IMR-90 (cell line): ENCODE measurements around the gene CENPA. TPM values are rescaled to one million over a fixed set of nuclear protein-coding genes. Genes with fewer than 3 reads are reported as not detected.
"Not testable (repeated sequence)": the region's sequence is repeated elsewhere in the genome, so short reads cannot be mapped to it uniquely, and the experiment has no call there.

Experiments used
- ATAC-seq: fragments of 200-7000 bp; cut with Tn5 transposase; 2 replicates; pipeline ENCODE4 v1.9.1; 2020; ENCODE audit warnings: low read depth, mild to moderate bottlenecking, moderate library complexity
- BruUV-seq: library from RNA; stranded (reverse); fragments of 400-500 nt; replicated peaks from 2 replicates; lab custom pipeline; 2021; lab: Mats Ljungman, UMichigan
- CTCF ChIA-PET: fragments of 300-600 bp; formaldehyde crosslinking; extraction: SDS; loops from one replicate; lab custom pipeline; 2021; ENCODE audit warnings: antibody characterized with exemption; lab: Yijun Ruan, JAX
- POLR2A ChIA-PET: fragments of 300-600 bp; sonication (Branson Sonifier 250); formaldehyde crosslinking; loops from one replicate; lab custom pipeline; 2022; ENCODE audit warnings: antibody characterized with exemption; ENCODE audit not compliant: unreplicated experiment; lab: Charles Lee
- DNase-seq: peaks from one replicate; pipeline ENCODE4 v3.0.0; 2013
- H2AFZ ChIP-seq: replicated peaks from 2 replicates; pipeline ENCODE3; 2013; ENCODE audit warnings: low read length, mild to moderate bottlenecking; ENCODE audit not compliant: poor library complexity
- H2AK5ac ChIP-seq: 2 replicates; pipeline ENCODE4 v1.6.1; 2013; ENCODE audit warnings: low read depth, low read length, inconsistent platforms
- H2AK9ac ChIP-seq: replicated peaks from 2 replicates; pipeline ENCODE3; 2013; ENCODE audit warnings: mild to moderate bottlenecking, low read depth, low read length, moderate library complexity; ENCODE audit not compliant: poor library complexity
- H2BK120ac ChIP-seq: 2 replicates; pipeline ENCODE4 v1.6.1; 2013; ENCODE audit warnings: low read depth, low read length, inconsistent platforms
- H2BK15ac ChIP-seq: 3 replicates; pipeline ENCODE4 v1.6.1; 2013; ENCODE audit warnings: low read depth, low read length, inconsistent platforms
- H2BK20ac ChIP-seq: 2 replicates; pipeline ENCODE4 v1.6.1; 2013; ENCODE audit warnings: low read depth, mild to moderate bottlenecking, inconsistent platforms, low read length, moderate library complexity
- H2BK5ac ChIP-seq: 2 replicates; pipeline ENCODE4 v1.6.1; 2013; ENCODE audit warnings: mild to moderate bottlenecking, low read depth, low read length, inconsistent platforms; ENCODE audit not compliant: poor library complexity, severe bottlenecking
- H3K14ac ChIP-seq: replicated peaks from 2 replicates; pipeline ENCODE4 v1.6.1; 2013; ENCODE audit warnings: low read depth, low read length, inconsistent platforms
- H3K18ac ChIP-seq: 2 replicates; pipeline ENCODE4 v1.6.1; 2013; ENCODE audit warnings: low read depth, low read length, control low read depth
- H3K23ac ChIP-seq: 2 replicates; pipeline ENCODE4 v1.6.1; 2013; ENCODE audit warnings: low read depth, low read length, inconsistent platforms
- H3K27ac ChIP-seq: 2 replicates; pipeline ENCODE4 v1.5.1; 2013; ENCODE audit warnings: mild to moderate bottlenecking, control low read depth, low read length; ENCODE audit not compliant: insufficient read depth
- H3K27me3 ChIP-seq: 2 replicates; pipeline ENCODE4 v1.6.1; 2013; ENCODE audit warnings: low read length; ENCODE audit not compliant: control insufficient read depth, insufficient read depth
- H3K36me3 ChIP-seq: 2 replicates; pipeline ENCODE4 v1.6.1; 2013; ENCODE audit warnings: low read length, mixed read lengths; ENCODE audit not compliant: control insufficient read depth, insufficient read depth
- H3K4ac ChIP-seq: 2 replicates; pipeline ENCODE4 v1.6.1; 2013; ENCODE audit warnings: low read depth, low read length, inconsistent platforms
- H3K4me1 ChIP-seq: 2 replicates; pipeline ENCODE4 v1.6.1; 2013; ENCODE audit warnings: low read length, mixed read lengths; ENCODE audit not compliant: control insufficient read depth, insufficient read depth
- H3K4me2 ChIP-seq: 2 replicates; pipeline ENCODE4 v1.6.1; 2013; ENCODE audit warnings: low read depth, mild to moderate bottlenecking, control low read depth, low read length, moderate library complexity
- H3K4me3 ChIP-seq: 2 replicates; pipeline ENCODE4 v1.5.1; 2013; ENCODE audit warnings: low read depth, mild to moderate bottlenecking, control low read depth, low read length, moderate library complexity; ENCODE audit not compliant: insufficient read depth
- H3K56ac ChIP-seq: 2 replicates; pipeline ENCODE4 v1.6.1; 2013; ENCODE audit warnings: low read length, inconsistent platforms; ENCODE audit not compliant: insufficient read depth; ENCODE audit errors: extremely low read depth
- H3K79me1 ChIP-seq, 2 experiments: 2 replicates each; pipeline ENCODE4 v1.6.1; 2013; ENCODE audit warnings: low read length in 2 of 2, inconsistent platforms in 1 of 2, low read depth in 1 of 2
- H3K9ac ChIP-seq: 2 replicates; pipeline ENCODE4 v1.6.1; 2013; ENCODE audit warnings: low read depth, low read length, control low read depth
- H3K9me1 ChIP-seq: 2 replicates; pipeline ENCODE4 v1.6.1; 2013; ENCODE audit warnings: low read length, inconsistent platforms; ENCODE audit not compliant: insufficient read depth
- H3K9me3 ChIP-seq: 2 replicates; pipeline ENCODE4 v1.6.1; 2013; ENCODE audit warnings: low read length; ENCODE audit not compliant: control insufficient read depth, insufficient read depth
- H4K20me1 ChIP-seq: 2 replicates; pipeline ENCODE4 v1.6.1; 2013; ENCODE audit warnings: low read length, inconsistent platforms; ENCODE audit not compliant: insufficient read depth
- H4K5ac ChIP-seq: 2 replicates; pipeline ENCODE4 v1.6.1; 2013; ENCODE audit warnings: mild to moderate bottlenecking, low read depth, low read length, control low read depth
- H4K8ac ChIP-seq, 2 experiments: 2 replicates each; pipeline ENCODE4 v1.6.1; 2013; ENCODE audit warnings: low read depth in 2 of 2, low read length in 2 of 2, control low read depth in 1 of 2, inconsistent platforms in 1 of 2
- H4K91ac ChIP-seq: 2 replicates; pipeline ENCODE4 v1.6.1; 2013; ENCODE audit warnings: low read depth, low read length, inconsistent platforms; ENCODE audit not compliant: insufficient read depth
- whole genome bisulfite sequencing, 2 experiments: methylation state at CpG; one replicate each; pipeline versions ENCODE4 v1.1.5 to v1.1.7; 2013; ENCODE audit warnings: missing lambda C conversion rate in 2 of 2; ENCODE audit not compliant: insufficient read length in 1 of 2; ENCODE audit errors: extremely low coverage in 2 of 2; 5-methylcytosine and 5-hydroxymethylcytosine counted together
- dilution Hi-C: fragments of 300-500 bp; cut with HindIII; formaldehyde crosslinking; loops from one replicate; pipeline ENCODE4 v1.14.3; 2018; ENCODE audit warnings: low sequenced_read_pairs; ENCODE audit not compliant: unreplicated experiment
- in situ Hi-C: fragments of 300-500 bp; cut with MboI; formaldehyde crosslinking; loops from 3 replicates; pipeline ENCODE4 v1.14.3; 2019; ENCODE audit warnings: low sequenced_read_pairs, inconsistent platforms, mixed read lengths
- intact Hi-C: fragments of 100-400 bp; cut with micrococcal nuclease; formaldehyde crosslinking; loops from 2 replicates; pipeline ENCODE4 v1.10.0; 2022
- polyA plus RNA-seq, 3 experiments: library from polyadenylated mRNA; depleted of rRNA; stranded (reverse); fragments of >200 nt; gene quantifications; 2 replicates each; pipeline ENCODE4 v1.2.3, GENCODE V29; 2012; ENCODE audit warnings: low replicate concordance in 1 of 3
- total RNA-seq: library from RNA; depleted of rRNA; stranded (reverse); fragments of >200 nt; gene quantifications from 2 replicates; pipeline ENCODE4 v1.2.3, GENCODE V29; 2012

Gene CENPA
- total and polyA plus RNA-seq, 2 of the 4 experiments (the other 2 are of a cell fraction): 7.7 to 14.9 TPM

GRCh38 chr2:26749787-26750420, 36.0 kb upstream of the CENPA start:
- DNase-seq (peak; percentile 51), ATAC-seq (peak; percentile 62)
- peak overlapping the region; percentile 9 to 94; a peak in 2 of 4 replicates for H4K8ac ChIP-seq
- H3K79me1 ChIP-seq, H3K9me3 ChIP-seq, CTCF ChIA-PET, H4K20me1 ChIP-seq, POLR2A ChIA-PET, H2AK9ac ChIP-seq, in situ Hi-C loops, dilution Hi-C loops, BruUV-seq, H3K9me1 ChIP-seq, H3K36me3 ChIP-seq, H3K27me3 ChIP-seq, H3K4me1 ChIP-seq, H3K4me3 ChIP-seq: not testable (repeated sequence)
- intact Hi-C loops: loop anchor here (10.0 kb wide), 1 partner anchor 405 kb away; the partner anchor contains the start of genes ADGRF3 and SELENOI
- peak overlapping the region; percentile 95; the same call in 1 of the 2 replicates for H3K27ac ChIP-seq
- H2BK120ac ChIP-seq: peak overlapping the region; percentile 94
- peak overlapping the region; percentile 83 for H3K4me2 ChIP-seq
- peak overlapping the region; percentile 75 for H2AFZ ChIP-seq
- peak overlapping the region; percentile 81 for H3K9ac ChIP-seq
- WGBS, 2 experiments: no CpG with 5 or more reads among the region's 8 CpGs
- H2BK15ac ChIP-seq: peak overlapping the region; percentile 77; the same call in 2 of the 3 replicates
- peak overlapping the region; percentile 69; the same call in 1 of the 2 replicates for H2BK20ac ChIP-seq
- peak overlapping the region; percentile 78 for H2BK5ac ChIP-seq
- H3K23ac ChIP-seq: 0 out of 2 replicates have a peak overlapping the region, but pooled peaks have one; percentile 38
- H4K91ac ChIP-seq: peak overlapping the region; percentile 94
- peak overlapping the region; percentile 93 for H4K5ac ChIP-seq
- H2AK5ac ChIP-seq: 0 out of 2 replicates have a peak overlapping the region, but pooled peaks have one; percentile 15
- H3K18ac ChIP-seq: peak overlapping the region; percentile 95
- peak overlapping the region; percentile 71 for H3K56ac ChIP-seq
- H3K14ac ChIP-seq: peak overlapping the region; percentile 71; the same call in 1 of the 2 replicates
- H3K4ac ChIP-seq: peak overlapping the region; percentile 85

GRCh38 chr2:26750467-26750866, 35.4 kb upstream of the CENPA start:
- Histone ChIP-seq H2BK120ac (peak overlapping the region; percentile 75), H4K91ac (peak overlapping the region; percentile 23; the same call in 1 of the 2 replicates), H3K14ac (peak overlapping the region; percentile 44; the same call in 1 of the 2 replicates), H3K23ac (peak overlapping the region; percentile 67; the same call in 1 of the 2 replicates), H4K8ac (peak overlapping the region; percentile 9 to 66; a peak in 1 of 4 replicates), H2BK20ac (peak overlapping the region; percentile 42), H2BK15ac (0 out of 3 replicates have a peak overlapping the region, but pooled peaks have one; percentile 91), H3K56ac (peak overlapping the region; percentile 19; the same call in 1 of the 2 replicates), H2AK5ac (peak overlapping the region; percentile 61), H3K4ac (peak overlapping the region; percentile 85)
- H3K79me1 ChIP-seq, H3K9ac ChIP-seq, H2BK5ac ChIP-seq, dilution Hi-C loops, CTCF ChIA-PET, H3K4me2 ChIP-seq, in situ Hi-C loops, H2AK9ac ChIP-seq, POLR2A ChIA-PET, DNase-seq, intact Hi-C loops, ATAC-seq, H3K9me3 ChIP-seq, H2AFZ ChIP-seq, H4K5ac ChIP-seq, H3K36me3 ChIP-seq, H3K27ac ChIP-seq, H3K27me3 ChIP-seq, H3K4me3 ChIP-seq, H3K9me1 ChIP-seq, H3K18ac ChIP-seq, H4K20me1 ChIP-seq, H3K4me1 ChIP-seq: not testable (repeated sequence)
- WGBS, 2 experiments: no CpG with 5 or more reads among the region's 11 CpGs
- TSS peak; percentile 89 for BruUV-seq
